Neuronal stem cell (in vitro differentiated cells): ENCODE data around the gene CHN1.

Experiments
- DNase-seq: peaks from one replicate; pipeline ENCODE4 v3.0.0-alpha.2; 2013; ENCODE audit warnings: low spot score
- H2AFZ ChIP-seq: one replicate; pipeline ENCODE4 v1.6.1; 2013; ENCODE audit warnings: mild to moderate bottlenecking, low read length, inconsistent platforms
- H2AK5ac ChIP-seq: 2 replicates; pipeline ENCODE4 v1.6.1; 2013; ENCODE audit warnings: low read depth, mild to moderate bottlenecking, inconsistent platforms, low read length, moderate library complexity, mixed read lengths
- H2BK120ac ChIP-seq: 2 replicates; pipeline ENCODE4 v1.6.1; 2013; ENCODE audit warnings: low read depth, mild to moderate bottlenecking, inconsistent platforms, low read length, moderate library complexity, mixed read lengths
- H2BK12ac ChIP-seq: one replicate; pipeline ENCODE4 v1.6.1; 2013; ENCODE audit warnings: low read length, inconsistent platforms
- H2BK15ac ChIP-seq: 2 replicates; pipeline ENCODE4 v1.6.1; 2013; ENCODE audit warnings: mild to moderate bottlenecking, low read length, inconsistent platforms, mixed read lengths
- H2BK5ac ChIP-seq: one replicate; pipeline ENCODE4 v1.6.1; 2013; ENCODE audit warnings: inconsistent platforms, mild to moderate bottlenecking, low read length, moderate library complexity
- H3K14ac ChIP-seq: one replicate; pipeline ENCODE4 v1.6.1; 2013; ENCODE audit warnings: low read length, inconsistent platforms
- H3K18ac ChIP-seq: 2 replicates; pipeline ENCODE4 v1.6.1; 2013; ENCODE audit warnings: low read length, inconsistent platforms
- H3K23ac ChIP-seq: 2 replicates; pipeline ENCODE4 v1.6.1; 2013; ENCODE audit warnings: low read depth, mild to moderate bottlenecking, mixed read lengths, low read length, inconsistent platforms; ENCODE audit not compliant: poor library complexity
- H3K27ac ChIP-seq: replicated peaks from 3 replicates; pipeline ENCODE4 v1.5.1; 2013; ENCODE audit warnings: low read length, inconsistent platforms
- H3K27me3 ChIP-seq, 3 experiments: 2 replicates each; pipeline ENCODE4 v1.6.1; 2013; ENCODE audit warnings: low read length in 3 of 3, mild to moderate bottlenecking in 2 of 3, inconsistent platforms in 1 of 3, low read depth in 1 of 3, mixed read lengths in 1 of 3, moderate library complexity in 1 of 3; ENCODE audit not compliant: control insufficient read depth in 3 of 3, insufficient read depth in 3 of 3
- H3K36me3 ChIP-seq, 2 donors: replicated peaks in 1 of 2; 2 replicates each; pipeline ENCODE4 v1.6.1; 2013; ENCODE audit warnings: low read length in 2 of 2; ENCODE audit not compliant: control insufficient read depth in 2 of 2, insufficient read depth in 2 of 2
- H3K4ac ChIP-seq: 2 replicates; pipeline ENCODE4 v1.6.1; 2013; ENCODE audit warnings: inconsistent platforms, mild to moderate bottlenecking, low read length, moderate library complexity
- H3K4me1 ChIP-seq, 2 donors: 1 replicate in 1 of 2; 2 replicates in 1 of 2; pipeline ENCODE4 v1.6.1; 2013; ENCODE audit warnings: low read length in 2 of 2, low read depth in 1 of 2; ENCODE audit not compliant: control insufficient read depth in 2 of 2, insufficient read depth in 1 of 2
- H3K4me2 ChIP-seq: one replicate; pipeline ENCODE4 v1.6.1; 2013; ENCODE audit warnings: mild to moderate bottlenecking, low read length, inconsistent platforms; ENCODE audit not compliant: insufficient read depth, poor library complexity, severe bottlenecking
- H3K4me3 ChIP-seq, 2 donors: 2 replicates each; pipeline ENCODE4 v1.5.1; 2013; ENCODE audit warnings: low read length in 2 of 2, mild to moderate bottlenecking in 2 of 2, inconsistent platforms in 1 of 2, moderate library complexity in 1 of 2
- H3K79me1 ChIP-seq: one replicate; pipeline ENCODE4 v1.6.1; 2013; ENCODE audit warnings: low read depth, mild to moderate bottlenecking, inconsistent platforms, low read length, moderate library complexity
- H3K9ac ChIP-seq: one replicate; pipeline ENCODE4 v1.6.1; 2013; ENCODE audit warnings: mild to moderate bottlenecking, low read depth, low read length, inconsistent platforms; ENCODE audit not compliant: poor library complexity
- H3K9me3 ChIP-seq, 2 donors: replicated peaks in 1 of 2; 2 replicates each; pipeline versions ENCODE3 to v1.6.1; 2013; ENCODE audit warnings: low read length in 2 of 2, mild to moderate bottlenecking in 2 of 2, inconsistent platforms in 1 of 2, low read depth in 1 of 2, mixed read lengths in 1 of 2, moderate library complexity in 1 of 2; ENCODE audit not compliant: control insufficient read depth in 2 of 2, insufficient read depth in 1 of 2
- H4K8ac ChIP-seq: one replicate; pipeline ENCODE4 v1.6.1; 2013; ENCODE audit warnings: low read depth, mild to moderate bottlenecking, inconsistent platforms, low read length, moderate library complexity
- H4K91ac ChIP-seq: one replicate; pipeline ENCODE4 v1.6.1; 2013; ENCODE audit warnings: low read length, low read depth, mild to moderate bottlenecking, inconsistent platforms; ENCODE audit not compliant: poor library complexity
- WGBS, 2 donors: extraction: QIAGEN DNeasy Blood & Tissue Kit; methylation state at CpG; one replicate each; pipeline ENCODE4 v1.1.7; 2013; ENCODE audit warnings: missing lambda C conversion rate in 2 of 2, mixed read lengths in 1 of 2; ENCODE audit not compliant: insufficient read length in 2 of 2, insufficient replicate concordance in 1 of 2; ENCODE audit errors: extremely low coverage in 2 of 2; 5-methylcytosine and 5-hydroxymethylcytosine counted together

Gene CHN1

GRCh38 chr2:174929786-174930185 is 75.4 kb downstream of the CHN1 start:
- H2BK15ac ChIP-seq: no peak overlapping the region
- H4K8ac ChIP-seq: no peak overlapping the region
- H2AK5ac ChIP-seq: no peak overlapping the region
- H4K91ac ChIP-seq: no peak overlapping the region
- no CpG with 5 or more reads among the region's 4 CpGs for WGBS, 2 donors
- H3K9me3 ChIP-seq: peaks cover 8 to 62% of the 10 kb centered on the region in 2 donors
- no peak overlapping the region for H2AFZ ChIP-seq
- H3K23ac ChIP-seq: no peak overlapping the region
- H3K18ac ChIP-seq: no peak overlapping the region
- DNase-seq: no peak
- no peak overlapping the region for H2BK120ac ChIP-seq
- H3K14ac ChIP-seq: no peak overlapping the region
- H3K27ac ChIP-seq: no peak overlapping the region
- H3K9ac ChIP-seq: no peak overlapping the region
- H3K79me1 ChIP-seq: no peaks in the 10 kb centered on the region
- H3K4me2 ChIP-seq: no peak overlapping the region
- no peak overlapping the region for H2BK12ac ChIP-seq
- peaks cover 4 to 90% of the 10 kb centered on the region in 2 donors for H3K36me3 ChIP-seq
- no peak overlapping the region for H3K4ac ChIP-seq
- no peaks in the 10 kb centered on the region for H3K27me3 ChIP-seq
- no peak overlapping the region for H3K4me3 ChIP-seq
- H2BK5ac ChIP-seq: no peak overlapping the region
- H3K4me1 ChIP-seq: no peaks in the 10 kb centered on the region

DNA sequence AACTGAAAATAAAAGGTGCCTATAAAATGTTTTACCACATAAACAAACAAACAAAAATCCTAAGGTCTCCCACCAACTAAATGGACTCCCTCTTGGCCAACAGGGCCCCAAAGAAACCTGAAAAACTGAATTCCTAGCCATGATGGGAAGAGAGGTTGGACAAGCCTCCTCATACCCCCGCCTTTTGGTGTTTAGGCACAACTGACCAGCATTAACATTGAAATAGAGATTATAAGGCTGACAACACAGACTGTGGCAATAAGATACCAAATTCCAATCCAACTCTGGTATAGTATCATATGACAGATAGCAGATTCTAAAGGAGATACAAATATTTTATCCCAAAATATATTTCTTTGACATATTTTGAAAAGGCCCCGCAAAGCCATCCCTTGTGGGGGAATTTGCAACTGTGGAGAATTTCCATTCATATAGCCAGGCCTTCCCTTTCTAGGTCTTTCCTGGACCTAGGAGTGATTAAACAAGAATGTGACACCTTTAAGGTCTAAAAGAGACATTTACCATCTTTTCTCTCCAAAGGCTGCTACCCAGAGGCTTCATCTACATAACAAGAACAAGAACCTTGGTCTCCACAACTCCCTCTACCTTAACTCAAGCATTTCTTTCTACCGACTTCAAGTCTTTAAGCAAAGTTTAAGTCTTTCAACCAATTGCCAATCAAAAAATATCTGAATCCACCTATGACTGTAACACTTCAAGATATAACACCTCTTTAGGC is 80.0 kb downstream of the CHN1 start:
- no peak overlapping the region for H4K91ac ChIP-seq
- no peak for DNase-seq
- no peak overlapping the region for H3K23ac ChIP-seq
- H3K27ac ChIP-seq: no peak overlapping the region
- no CpG with 5 or more reads among the region's 3 CpGs for WGBS, 2 donors
- H3K4me3 ChIP-seq: no peak overlapping the region
- no peak overlapping the region for H2BK5ac ChIP-seq
- H3K18ac ChIP-seq: no peak overlapping the region
- H3K9me3 ChIP-seq: peaks cover 0 to 49% of the 10 kb centered on the region in 2 donors
- no peaks in the 10 kb centered on the region for H3K4me1 ChIP-seq
- H2BK15ac ChIP-seq: no peak overlapping the region
- no peak overlapping the region for H3K14ac ChIP-seq
- H2AK5ac ChIP-seq: no peak overlapping the region
- H2BK120ac ChIP-seq: no peak overlapping the region
- H3K36me3 ChIP-seq: peaks cover 0 to 92% of the 10 kb centered on the region in 2 donors
- H3K4ac ChIP-seq: no peak overlapping the region
- H3K27me3 ChIP-seq: no peaks in the 10 kb centered on the region
- no peak overlapping the region for H4K8ac ChIP-seq
- no peak overlapping the region for H3K4me2 ChIP-seq
- no peak overlapping the region for H2BK12ac ChIP-seq
- no peak overlapping the region for H3K9ac ChIP-seq
- no peaks in the 10 kb centered on the region for H3K79me1 ChIP-seq
- no peak overlapping the region for H2AFZ ChIP-seq

DNA sequence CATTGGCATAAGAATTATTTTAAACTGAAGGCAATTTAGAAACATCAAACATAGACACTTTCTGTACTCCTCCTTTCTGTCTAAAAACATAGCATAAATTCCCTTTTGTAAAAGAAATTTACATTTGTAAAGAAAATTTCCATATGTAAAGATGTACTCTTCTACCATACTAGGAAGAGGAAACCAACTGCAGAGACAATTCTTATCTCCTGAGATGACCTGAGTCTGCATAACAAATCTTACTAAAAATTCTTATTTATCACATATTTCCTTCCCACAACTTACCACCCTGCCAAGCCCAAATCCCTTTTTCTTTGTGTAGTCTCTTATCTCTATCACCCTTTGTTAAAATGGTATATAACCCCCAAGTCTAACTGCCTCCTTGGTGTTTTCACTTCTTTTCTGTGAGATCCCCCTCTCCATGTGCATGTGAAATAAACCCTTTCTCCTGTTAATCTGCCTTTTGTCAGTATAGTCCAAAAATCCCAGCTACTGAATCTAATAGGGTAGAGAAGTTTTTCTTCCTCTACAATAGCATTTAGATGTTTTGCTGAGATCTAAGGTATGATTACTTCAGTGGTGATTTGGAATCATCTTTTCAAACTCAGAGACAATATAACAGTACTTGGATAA is 81.0 kb downstream of the CHN1 start:
- H3K4me3 ChIP-seq: no peak overlapping the region
- no peak overlapping the region for H2AK5ac ChIP-seq

GRCh38 chr2:174919947-174920595 is 85.1 kb downstream of the CHN1 start:
- Histone ChIP-seq H3K9ac (no peak overlapping the region), H3K36me3 (peaks cover 0 to 91% of the 10 kb centered on the region in 2 donors), H3K27ac (no peak overlapping the region), H3K4me3 (no peak overlapping the region), H4K8ac (no peak overlapping the region), H3K4me1 (peaks cover 0 to 2% of the 10 kb centered on the region in 2 donors), H2AFZ (no peak overlapping the region), H2BK120ac (no peak overlapping the region), H3K9me3 (peaks cover 0 to 32% of the 10 kb centered on the region in 2 donors), H3K79me1 (no peaks in the 10 kb centered on the region), H3K27me3 (no peaks in the 10 kb centered on the region), H2BK5ac (no peak overlapping the region), H2AK5ac (no peak overlapping the region), H2BK12ac (no peak overlapping the region), H3K14ac (no peak overlapping the region), H3K18ac (no peak overlapping the region), H3K4me2 (no peak overlapping the region), H3K23ac (no peak overlapping the region), H3K4ac (no peak overlapping the region), H4K91ac (no peak overlapping the region), H2BK15ac (no peak overlapping the region)
- no CpG with 5 or more reads among the region's 6 CpGs for WGBS, 2 donors
- no peak for DNase-seq

More for the DNA sequence above, 81.0 kb downstream of the CHN1 start:
- Histone ChIP-seq H4K8ac (no peak overlapping the region), H3K18ac (no peak overlapping the region), H3K4me1 (no peaks in the 10 kb centered on the region), H3K36me3 (peaks cover 0 to 87% of the 10 kb centered on the region in 2 donors), H2BK5ac (no peak overlapping the region), H4K91ac (no peak overlapping the region), H2BK15ac (no peak overlapping the region), H3K9ac (no peak overlapping the region), H3K27me3 (no peaks in the 10 kb centered on the region), H3K9me3 (peaks cover 0 to 46% of the 10 kb centered on the region in 2 donors), H3K14ac (no peak overlapping the region), H3K79me1 (no peaks in the 10 kb centered on the region), H3K4ac (no peak overlapping the region), H2BK12ac (no peak overlapping the region), H2BK120ac (no peak overlapping the region), H3K4me2 (no peak overlapping the region), H3K27ac (no peak overlapping the region), H3K23ac (no peak overlapping the region), H2AFZ (no peak overlapping the region)
- DNase-seq: no peak
